Neutrophil (primary cell): ENCODE data around the gene GNB2.

Experiments
- H3K27ac ChIP-seq: fragments of 200-600 bp; sonication (generic); 2 replicates; pipeline ENCODE4 v1.5.1; 2016; ENCODE audit warnings: mild to moderate bottlenecking, moderate library complexity
- H3K27me3 ChIP-seq: fragments of 200-600 bp; sonication (generic); 2 replicates; pipeline ENCODE4 v1.6.0; 2016; ENCODE audit warnings: mild to moderate bottlenecking
- H3K36me3 ChIP-seq: fragments of 200-600 bp; sonication (generic); 2 replicates; pipeline ENCODE4 v1.5.1; 2017
- H3K4me1 ChIP-seq, 2 experiments: fragments of 200-600 bp in 1 of 2; sonication (generic) in 1 of 2; 1 replicate in 1 of 2; 2 replicates in 1 of 2; pipeline versions ENCODE4 v1.5.1 to v1.6.1; 2013 to 2016; ENCODE audit warnings: low read depth in 1 of 2, low read length in 1 of 2, mild to moderate bottlenecking in 1 of 2, moderate library complexity in 1 of 2; ENCODE audit not compliant: control insufficient read depth in 1 of 2, insufficient read depth in 1 of 2
- H3K4me3 ChIP-seq, 2 experiments: fragments of 200-600 bp in 1 of 2; sonication (generic) in 1 of 2; 1 replicate in 1 of 2; 2 replicates in 1 of 2; pipeline ENCODE4 v1.5.1; 2013 to 2016; ENCODE audit warnings: low read depth in 1 of 2, low read length in 1 of 2, mild to moderate bottlenecking in 1 of 2, moderate library complexity in 1 of 2
- H3K9me3 ChIP-seq: fragments of 200-600 bp; sonication (generic); 2 replicates; pipeline ENCODE4 v1.5.1; 2016
- CTCF ChIP-seq: fragments of 200-600 bp; sonication (generic); IDR thresholded peaks from 2 replicates; pipeline ENCODE4 v1.5.1; 2016; ENCODE audit warnings: antibody characterized with exemption

GNB2 gene

DNA sequence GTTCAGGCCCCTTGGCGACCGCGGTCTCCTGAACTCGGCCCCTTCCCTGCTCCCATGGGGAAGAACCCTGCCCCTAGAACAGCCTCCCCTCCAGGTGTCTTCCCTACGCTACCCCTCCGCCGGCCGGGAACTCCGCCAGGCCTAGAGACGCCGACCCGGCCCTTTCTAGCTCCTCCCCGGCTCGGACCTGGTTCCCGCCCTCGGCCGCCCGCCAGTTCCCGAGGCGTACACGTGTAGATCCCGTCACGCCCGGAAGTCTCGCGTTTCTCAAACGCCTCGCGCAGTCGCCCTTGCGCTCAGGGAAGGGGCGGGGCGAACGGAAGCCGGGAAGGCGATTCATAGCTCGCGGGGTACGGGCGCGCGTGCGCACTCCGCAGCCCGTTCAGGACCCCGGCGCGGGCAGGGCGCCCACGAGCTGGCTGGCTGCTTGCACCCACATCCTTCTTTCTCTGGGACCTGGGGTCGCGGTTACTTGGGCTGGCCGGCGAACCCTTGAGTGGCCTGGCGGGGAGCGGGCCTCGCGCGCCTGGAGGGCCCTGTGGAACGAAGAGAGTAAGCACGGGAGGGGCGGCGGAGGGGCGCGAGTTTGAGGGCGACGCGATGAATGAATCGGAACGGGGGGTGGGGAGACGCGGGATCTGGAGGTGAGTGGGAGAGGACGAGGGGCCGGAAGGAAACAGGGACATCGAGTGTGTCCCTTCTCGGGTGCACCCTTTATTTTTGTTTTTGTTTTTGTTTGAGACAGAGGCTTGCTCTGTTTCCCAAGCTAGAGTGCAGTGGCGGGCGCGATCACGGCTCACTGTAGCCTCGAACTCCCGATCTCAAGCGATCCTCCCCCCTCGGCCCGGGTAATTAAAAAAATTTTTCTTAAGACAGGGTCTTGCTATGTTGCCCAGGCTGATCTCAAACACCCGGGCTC is 32.5 kb downstream of the GNB2 start, which contains the start of gene POP7:
Gene POP7, plus strand, starts transcription at position 369 of the 919 bp plus-strand sequence. CDS start 710 bp downstream, outside the sequence.
- H3K36me3 ChIP-seq: no peaks in the 10 kb centered on the region
- no peaks in the 10 kb centered on the region for H3K27me3 ChIP-seq
- H3K9me3 ChIP-seq: no peaks in the 10 kb centered on the region
- H3K4me3 ChIP-seq: peak within 1 kb of the TSS; percentile 79 to 98
- H3K4me1 ChIP-seq: peaks cover 14 to 19% of the 10 kb centered on the region in 2 experiments
- no peak for TF ChIP-seq CTCF
- peak within 1 kb of the TSS; percentile 85 for H3K27ac ChIP-seq

DNA sequence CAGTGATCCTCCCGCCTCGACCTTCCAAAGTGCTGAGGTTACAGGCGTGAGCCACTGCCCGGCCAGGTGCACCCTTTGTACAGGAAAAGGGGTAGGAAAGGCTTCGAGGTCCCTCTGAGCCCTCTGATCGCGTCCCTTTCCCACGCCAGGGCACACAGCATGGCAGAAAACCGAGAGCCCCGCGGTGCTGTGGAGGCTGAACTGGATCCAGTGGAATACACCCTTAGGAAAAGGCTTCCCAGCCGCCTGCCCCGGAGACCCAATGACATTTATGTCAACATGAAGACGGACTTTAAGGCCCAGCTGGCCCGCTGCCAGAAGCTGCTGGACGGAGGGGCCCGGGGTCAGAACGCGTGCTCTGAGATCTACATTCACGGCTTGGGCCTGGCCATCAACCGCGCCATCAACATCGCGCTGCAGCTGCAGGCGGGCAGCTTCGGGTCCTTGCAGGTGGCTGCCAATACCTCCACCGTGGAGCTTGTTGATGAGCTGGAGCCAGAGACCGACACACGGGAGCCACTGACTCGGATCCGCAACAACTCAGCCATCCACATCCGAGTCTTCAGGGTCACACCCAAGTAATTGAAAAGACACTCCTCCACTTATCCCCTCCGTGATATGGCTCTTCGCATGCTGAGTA is 33.3 kb downstream of the GNB2 start:
- Histone ChIP-seq H3K27me3 (no peaks in the 10 kb centered on the region), H3K9me3 (no peaks in the 10 kb centered on the region), H3K4me3 (peak overlapping the region; percentile 79 to 98), H3K27ac (peak overlapping the region; percentile 85), H3K4me1 (peaks cover 14 to 18% of the 10 kb centered on the region in 2 experiments), H3K36me3 (no peaks in the 10 kb centered on the region)
- TF ChIP-seq CTCF: no peak

DNA sequence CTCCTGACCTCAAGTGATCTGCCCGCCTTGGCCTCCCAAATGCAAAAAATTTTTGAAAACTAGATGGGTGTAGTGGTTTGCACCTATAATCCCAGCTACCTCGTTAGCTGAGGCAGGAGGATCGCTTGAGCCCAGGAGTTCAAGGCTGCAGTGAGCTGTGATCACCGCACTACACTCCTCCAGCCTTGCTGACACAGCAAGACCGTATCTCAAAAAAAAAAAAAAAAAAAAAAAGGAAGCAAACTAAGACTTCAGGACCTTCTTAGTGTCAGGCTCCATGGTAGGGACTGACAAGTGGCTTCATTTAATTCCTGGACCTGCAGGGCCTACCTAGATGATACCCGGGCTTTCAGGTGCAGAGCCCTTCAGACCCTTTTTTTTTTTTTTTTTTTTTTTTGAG is 34.9 kb downstream of the GNB2 start:
- Histone ChIP-seq H3K27ac (no peak overlapping the region), H3K9me3 (no peaks in the 10 kb centered on the region), H3K4me3 (no peak overlapping the region), H3K4me1 (peaks cover 14 to 18% of the 10 kb centered on the region in 2 experiments), H3K27me3 (no peaks in the 10 kb centered on the region), H3K36me3 (no peaks in the 10 kb centered on the region)
- TF ChIP-seq CTCF: no peak

DNA sequence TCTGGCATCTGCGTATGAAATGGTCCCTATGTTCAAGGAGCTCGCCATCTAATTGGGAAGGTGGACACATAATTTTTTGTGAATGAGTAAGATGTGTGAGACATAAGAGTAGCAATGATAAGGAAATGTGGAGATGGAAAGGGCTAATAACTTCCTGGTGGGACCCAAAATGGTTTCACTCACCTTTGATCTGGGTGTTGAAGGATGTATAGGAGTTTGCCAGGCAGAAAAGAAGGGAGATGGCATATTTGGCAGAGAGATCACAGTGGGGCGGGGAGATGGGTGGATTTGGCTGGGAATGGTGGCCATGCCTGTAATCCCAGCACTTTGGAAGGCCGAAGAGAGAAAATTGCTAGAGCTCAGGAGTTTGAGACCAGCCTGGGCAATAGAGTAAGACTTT is 36.9 kb downstream of the GNB2 start:
- no peak overlapping the region for H3K4me3 ChIP-seq
- H3K27me3 ChIP-seq: no peaks in the 10 kb centered on the region
- H3K9me3 ChIP-seq: no peaks in the 10 kb centered on the region
- H3K27ac ChIP-seq: no peak overlapping the region
- H3K36me3 ChIP-seq: no peaks in the 10 kb centered on the region
- TF ChIP-seq CTCF: no peak
- H3K4me1 ChIP-seq: peaks cover 9 to 12% of the 10 kb centered on the region in 2 experiments

GRCh38 chr7:100711369-100711768 is 37.8 kb downstream of the GNB2 start:
- TF ChIP-seq CTCF: no peak

More at GRCh38 chr7:100711369-100711768, 37.8 kb downstream of the GNB2 start:
- H3K27me3 ChIP-seq: peaks cover 2% of the 10 kb centered on the region
- peaks cover 6 to 7% of the 10 kb centered on the region in 2 experiments for H3K4me1 ChIP-seq
- no peak overlapping the region for H3K27ac ChIP-seq
- no peaks in the 10 kb centered on the region for H3K9me3 ChIP-seq
- H3K36me3 ChIP-seq: no peaks in the 10 kb centered on the region
- no peak overlapping the region for H3K4me3 ChIP-seq
